H1 (cell line): ENCODE results near the gene RRAS. TPM values are rescaled to one million over a fixed set of nuclear protein-coding genes. Genes with fewer than 3 reads are reported as not detected.

Source experiments
- CTCF ChIA-PET: fragments of 300-600 bp; sonication (Branson Sonifier 250); formaldehyde crosslinking; loops from one replicate; lab custom pipeline; 2021; ENCODE audit not compliant: partially characterized antibody; lab: Charles Lee
- POLR2A ChIA-PET: fragments of 300-600 bp; sonication (Branson Sonifier 250); formaldehyde crosslinking; loops from one replicate; lab custom pipeline; 2021; ENCODE audit warnings: inconsistent platforms; ENCODE audit not compliant: partially characterized antibody; lab: Charles Lee
- DNase-seq, 2 experiments: peaks; one replicate each; pipeline versions ENCODE4 v3.0.0 to v3.0.0-alpha.2; 2010 to 2022; ENCODE audit warnings: low spot score in 2 of 2, low read depth in 1 of 2, mixed read lengths in 1 of 2
- FAIRE-seq: peaks from 2 replicates; lab custom pipeline; 2011; peaks lifted over from hg19 to GRCh38; lab: Jason Lieb, UNC
- H2AFZ ChIP-seq: 2 replicates; pipeline ENCODE4 v1.8.1; 2012; ENCODE audit warnings: low read length, inconsistent platforms
- H2AK5ac ChIP-seq: 2 replicates; pipeline ENCODE4 v1.6.1; 2013; ENCODE audit warnings: low read depth, low read length
- H2BK120ac ChIP-seq: replicated peaks from 2 replicates; pipeline ENCODE3; 2013; ENCODE audit warnings: low read depth, low read length, inconsistent platforms
- H2BK12ac ChIP-seq: 2 replicates; pipeline ENCODE4 v1.6.1; 2013; ENCODE audit warnings: low read depth, low read length
- H2BK15ac ChIP-seq: 2 replicates; pipeline ENCODE4 v1.6.1; 2013; ENCODE audit warnings: low read length
- H2BK20ac ChIP-seq: 2 replicates; pipeline ENCODE4 v1.6.1; 2013; ENCODE audit warnings: low read length
- H2BK5ac ChIP-seq: 2 replicates; pipeline ENCODE4 v1.6.1; 2013; ENCODE audit warnings: low read depth, low read length
- H3K14ac ChIP-seq: 2 replicates; pipeline ENCODE4 v1.6.1; 2013; ENCODE audit warnings: inconsistent platforms; ENCODE audit not compliant: insufficient read length
- H3K18ac ChIP-seq: 2 replicates; pipeline ENCODE4 v1.6.1; 2013; ENCODE audit warnings: low read length; ENCODE audit errors: extremely low read depth
- H3K23ac ChIP-seq: 2 replicates; pipeline ENCODE4 v1.6.1; 2013; ENCODE audit warnings: inconsistent platforms; ENCODE audit not compliant: insufficient read length
- H3K23me2 ChIP-seq: 2 replicates; pipeline ENCODE4 v1.6.1; 2013; ENCODE audit warnings: low read depth, low read length
- H3K27ac ChIP-seq: 2 replicates; pipeline ENCODE4 v1.6.1; 2011; ENCODE audit warnings: low read depth, low read length, inconsistent platforms
- H3K27me3 ChIP-seq, 4 experiments: replicated peaks in 1 of 4; 1 replicate in 1 of 4; 2 replicates in 3 of 4; pipeline versions ENCODE4 v1.6.1 to v1.8.1; 2011 to 2013; ENCODE audit warnings: low read length in 3 of 4, mild to moderate bottlenecking in 3 of 4, inconsistent platforms in 2 of 4, mixed read lengths in 2 of 4, moderate library complexity in 1 of 4; ENCODE audit not compliant: control insufficient read depth in 3 of 4, insufficient read depth in 3 of 4; ENCODE audit errors: extremely low read depth in 1 of 4
- H3K36me3 ChIP-seq, 4 experiments: 2 replicates each; pipeline versions ENCODE4 v1.6.1 to v1.8.1; 2011 to 2013; ENCODE audit warnings: mild to moderate bottlenecking in 4 of 4, low read length in 3 of 4, moderate library complexity in 2 of 4, control low read depth in 1 of 4, inconsistent platforms in 1 of 4; ENCODE audit not compliant: insufficient read depth in 4 of 4, control insufficient read depth in 2 of 4
- H3K4ac ChIP-seq: replicated peaks from 2 replicates; pipeline ENCODE3; 2013; ENCODE audit warnings: low read length, low read depth, mixed read lengths, inconsistent platforms; ENCODE audit not compliant: insufficient read length
- H3K4me1 ChIP-seq, 4 experiments: replicated peaks in 1 of 4; 1 replicate in 1 of 4; 2 replicates in 3 of 4; pipeline versions ENCODE4 v1.6.1 to v1.8.1; 2011 to 2013; ENCODE audit warnings: low read length in 3 of 4, inconsistent platforms in 2 of 4, mixed read lengths in 1 of 4; ENCODE audit not compliant: insufficient read depth in 4 of 4, control insufficient read depth in 3 of 4
- H3K4me2 ChIP-seq, 2 experiments: 2 replicates each; pipeline versions ENCODE4 v1.6.1 to v1.8.1; 2011 to 2013; ENCODE audit warnings: low read depth in 2 of 2, low read length in 2 of 2, control low read depth in 1 of 2, inconsistent platforms in 1 of 2, mild to moderate bottlenecking in 1 of 2; ENCODE audit not compliant: insufficient read depth in 1 of 2
- H3K4me3 ChIP-seq, 4 experiments: fragments of 200-600, 300-600 bp in 1 of 4; sonication (generic), shearing (Covaris generic), sonication (Bioruptor Twin) in 1 of 4; 2 replicates each; pipeline versions ENCODE4 v1.5.1 to v1.8.1; 2011 to 2016; ENCODE audit warnings: low read length in 4 of 4, low read depth in 3 of 4, control low read depth in 2 of 4, inconsistent platforms in 2 of 4, mild to moderate bottlenecking in 2 of 4, mixed read lengths in 1 of 4, moderate library complexity in 1 of 4; ENCODE audit not compliant: insufficient read depth in 2 of 4; ENCODE audit errors: extremely low read depth in 1 of 4
- H3K56ac ChIP-seq: replicated peaks from 2 replicates; pipeline ENCODE3; 2013; ENCODE audit warnings: low read depth, mild to moderate bottlenecking, mixed read lengths, low read length, inconsistent platforms; ENCODE audit not compliant: insufficient read length
- H3K79me1 ChIP-seq: 2 replicates; pipeline ENCODE4 v1.6.1; 2013; ENCODE audit warnings: low read depth, low read length, control low read depth
- H3K79me2 ChIP-seq, 2 experiments: 2 replicates each; pipeline versions ENCODE4 v1.6.1 to v1.8.1; 2012 to 2013; ENCODE audit warnings: low read length in 2 of 2, mild to moderate bottlenecking in 2 of 2, inconsistent platforms in 1 of 2; ENCODE audit not compliant: insufficient read depth in 2 of 2, control insufficient read depth in 1 of 2
- H3K9ac ChIP-seq, 4 experiments: replicated peaks in 1 of 4; 1 replicate in 1 of 4; 2 replicates in 3 of 4; pipeline versions ENCODE4 v1.6.1 to v1.8.1; 2011 to 2013; ENCODE audit warnings: low read depth in 3 of 4, low read length in 3 of 4, control low read depth in 2 of 4, mild to moderate bottlenecking in 2 of 4, moderate library complexity in 2 of 4, inconsistent platforms in 1 of 4; ENCODE audit errors: extremely low read depth in 1 of 4
- H3K9me3 ChIP-seq, 2 experiments: 2 replicates each; pipeline versions ENCODE4 v1.6.1 to v1.8.1; 2012 to 2013; ENCODE audit warnings: mild to moderate bottlenecking in 2 of 2, moderate library complexity in 2 of 2, control low read depth in 1 of 2, inconsistent platforms in 1 of 2, low read depth in 1 of 2, low read length in 1 of 2, mixed read lengths in 1 of 2; ENCODE audit not compliant: insufficient read depth in 2 of 2
- H4K20me1 ChIP-seq, 2 experiments: replicated peaks in 1 of 2; 2 replicates each; pipeline versions ENCODE3 to v1.8.1; 2011 to 2013; ENCODE audit warnings: inconsistent platforms in 2 of 2, low read length in 2 of 2, mild to moderate bottlenecking in 1 of 2; ENCODE audit not compliant: insufficient read depth in 2 of 2, control insufficient read depth in 1 of 2
- H4K5ac ChIP-seq: 2 replicates; pipeline ENCODE4 v1.6.1; 2013; ENCODE audit warnings: low read length, low read depth, mixed read lengths, inconsistent platforms; ENCODE audit not compliant: insufficient read length
- H4K8ac ChIP-seq: 2 replicates; pipeline ENCODE4 v1.8.0; 2013; ENCODE audit warnings: mild to moderate bottlenecking, moderate library complexity, low read length, inconsistent platforms; ENCODE audit not compliant: insufficient read depth; ENCODE audit errors: extremely low read depth
- H4K91ac ChIP-seq: replicated peaks from 2 replicates; pipeline ENCODE3; 2013; ENCODE audit warnings: low read length, mixed read lengths, inconsistent platforms; ENCODE audit not compliant: insufficient read length
- GTF2F1 ChIP-seq: IDR thresholded peaks from 2 replicates; pipeline ENCODE4 v1.6.1; 2012; ENCODE audit warnings: low read depth, low read length, improper control_type of control experiment, borderline replicate concordance
- POLR2A ChIP-seq, 2 experiments: IDR thresholded peaks; 1 replicate in 1 of 2; 2 replicates in 1 of 2; pipeline ENCODE4 v1.6.1; 2011; ENCODE audit warnings: low read depth in 2 of 2, low read length in 2 of 2, mild to moderate bottlenecking in 2 of 2; ENCODE audit errors: control extremely low read depth in 1 of 2
- POLR2AphosphoS5 ChIP-seq: IDR thresholded peaks from 2 replicates; pipeline ENCODE4 v1.6.1; 2011; ENCODE audit warnings: low read depth, low read length
- WGBS, 2 experiments: shearing (Covaris generic) in 1 of 2; methylation state at CpG; one replicate each; pipeline versions ENCODE4 v1.1.6 to v1.1.7; 2013 to 2015; ENCODE audit warnings: low lambda C conversion rate in 2 of 2, mixed read lengths in 2 of 2, inconsistent platforms in 1 of 2, low coverage in 1 of 2, missing lambda C conversion rate in 1 of 2; ENCODE audit not compliant: insufficient replicate concordance in 2 of 2, insufficient coverage in 1 of 2, insufficient read length in 1 of 2; ENCODE audit errors: extremely low coverage in 1 of 2, missing lambda C conversion rate in 1 of 2; 5-methylcytosine and 5-hydroxymethylcytosine counted together
- polyA plus RNA-seq, 7 experiments: library from polyadenylated mRNA; depleted of rRNA in 3 of 7; stranded (reverse) in 5 of 7; unstranded in 2 of 7; fragments of >200 nt in 5 of 7; fragments of 200-250 nt in 2 of 7; gene quantifications; 1 replicate in 5 of 7; 2 replicates in 1 of 7; 4 replicates in 1 of 7; pipeline versions ENCODE4 v1.2.1 to v1.2.3, GENCODE V29; 2011 to 2013; ENCODE audit warnings: missing spikeins in 2 of 7, mixed read lengths in 2 of 7
- total RNA-seq: library from RNA; stranded (reverse); fragmentation: NEBNext Ultra II Directional; extraction: Animal tissue kit (Norgen Biotek cat#: 25700); gene quantifications from 2 replicates; pipeline ENCODE4 v1.2.1, GENCODE V29; 2021

Gene RRAS
- total and polyA plus RNA-seq, 2 of the 8 experiments (the other 6 are each of a cell fraction or from before 2014, with no cell fraction given), result 17.7 to 49.1 TPM

DNA sequence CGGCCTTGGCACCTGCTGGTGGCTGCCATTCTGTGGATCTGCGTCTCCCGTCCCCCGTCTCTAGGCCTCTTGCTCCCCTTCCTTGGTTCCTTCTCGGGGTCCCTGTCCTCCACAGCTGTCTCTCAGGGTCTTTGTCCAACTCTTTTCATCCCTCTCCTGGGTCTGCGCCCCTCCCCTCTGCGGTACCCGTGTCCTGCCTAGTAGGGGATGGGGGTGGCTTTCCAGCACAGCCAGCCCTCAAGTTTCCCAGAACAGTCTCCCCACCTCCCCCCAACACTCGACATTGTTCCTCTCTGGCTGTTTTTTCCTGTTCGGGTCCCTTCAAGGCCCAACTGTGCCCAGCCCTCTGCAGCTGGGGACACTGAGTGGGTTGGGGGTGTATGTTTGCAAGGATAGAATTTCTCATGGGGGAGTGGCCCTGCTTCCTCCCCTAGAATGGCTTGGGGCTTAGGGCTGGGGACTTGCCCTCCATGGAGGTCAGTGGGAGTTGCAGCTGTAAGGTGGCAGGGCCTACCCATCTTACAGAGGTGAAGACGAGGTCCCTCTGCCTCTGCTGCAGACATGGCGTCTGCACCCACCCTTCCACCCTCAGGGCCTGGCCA lies 48.7 kb upstream of the RRAS start:
- Histone ChIP-seq H4K5ac (no peak overlapping the region), H3K23ac (no peak overlapping the region), H4K20me1 (peaks cover 18 to 37% of the 10 kb centered on the region in 2 experiments), H3K23me2 (peaks cover 20% of the 10 kb centered on the region), H3K14ac (no peak overlapping the region), H4K91ac (no peak overlapping the region), H2BK120ac (no peak overlapping the region), H3K79me2 (peaks cover 0 to 14% of the 10 kb centered on the region in 2 experiments; a peak in 1 of 4 replicates), H3K4me1 (peaks cover 0 to 25% (median 15%) of the 10 kb centered on the region in 4 experiments; a peak in 6 of 7 replicates), H3K4me3 (peak overlapping the region in 2 of 4 experiments; percentile 2 to 94; a peak in 4 of 8 replicates), H2BK20ac (no peak overlapping the region), H3K27ac (no peak overlapping the region), H2BK12ac (no peak overlapping the region), H3K27me3 (no peaks in the 10 kb centered on the region), H3K9ac (no peak overlapping the region), H3K4ac (no peak overlapping the region), H3K4me2 (peak overlapping the region; percentile 93 to 99), H2AFZ (no peak overlapping the region), H2BK15ac (0 out of 2 replicates have a peak overlapping the region, but pooled peaks have one; percentile 46), H2BK5ac (peak overlapping the region; percentile 18; the same call in 1 of the 2 replicates), H3K18ac (peak overlapping the region; percentile 71), H3K56ac (no peak overlapping the region), H3K36me3 (peaks cover 18 to 43% (median 32%) of the 10 kb centered on the region in 4 experiments), H3K79me1 (peaks cover 10% of the 10 kb centered on the region; the same call in 1 of the 2 replicates), H3K9me3 (no peaks in the 10 kb centered on the region), H4K8ac (peak overlapping the region; percentile 7; the same call in 1 of the 2 replicates), H2AK5ac (peak overlapping the region; percentile 60; the same call in 1 of the 2 replicates)
- FAIRE-seq (no peak), DNase-seq (peak in 1 of 2 experiments; percentile 76)
- TF ChIP-seq POLR2AphosphoS5 (peak; percentile 63; the same call in 1 of the 2 replicates), GTF2F1 (no peak), POLR2A (IDR thresholded peaks at IDR 0.05; ENCODE audit: control extremely low read depth in 1 of 2, low read depth in 2 of 2, low read length in 2 of 2) (peak in 1 of 2 experiments; percentile 69; a peak in 1 of 3 replicates)
- WGBS, 2 experiments, result 82% methylated on average over 11 of the region's 12 CpGs; no CpG with 5 or more reads in 1 of the 2 experiments
- ChIA-PET CTCF (interaction anchor here (0.8 to 2.2 kb wide), 10 partner anchors 9 to 191 kb away, joined by 3 to 11 read pairs (median 4); no protein-coding TSS in a partner anchor), POLR2A (interaction anchor here (0.6 to 12.2 kb wide), 20 partner anchors 10 to 274 kb away, joined by 3 to 168 read pairs (median 4); partner anchors contain the start of genes BCL2L12, FUZ, IRF3 and PRMT1)
